Right lobe of liver (tissue), 4 donors: ENCODE measurements around the gene DTL.

ENCODE experiments used
- POLR2A ChIP-seq: fragments of 450-650 bp; IDR thresholded peaks from one replicate; pipeline ENCODE4 v1.6.1; 2017; ENCODE audit warnings: antibody characterized with exemption, mild to moderate bottlenecking
- TF ChIP-seq, protein P1 (sequence below), 4 donors: fragments of 200-600 bp in 3 of 4; fragments of 450-650 bp in 1 of 4; IDR thresholded peaks; one replicate each; pipeline versions ENCODE4 v1.5.1 to v1.8.0; 2016 to 2022; ENCODE audit warnings: antibody characterized with exemption in 4 of 4, mild to moderate bottlenecking in 2 of 4
- donor health status: DM: no; HTN: no; CAD: no.
- donor health status: DM: no; HTN: no; CAD: no.
- donor health status: DM: no; HTN: yes; CAD: no.

DNA sequence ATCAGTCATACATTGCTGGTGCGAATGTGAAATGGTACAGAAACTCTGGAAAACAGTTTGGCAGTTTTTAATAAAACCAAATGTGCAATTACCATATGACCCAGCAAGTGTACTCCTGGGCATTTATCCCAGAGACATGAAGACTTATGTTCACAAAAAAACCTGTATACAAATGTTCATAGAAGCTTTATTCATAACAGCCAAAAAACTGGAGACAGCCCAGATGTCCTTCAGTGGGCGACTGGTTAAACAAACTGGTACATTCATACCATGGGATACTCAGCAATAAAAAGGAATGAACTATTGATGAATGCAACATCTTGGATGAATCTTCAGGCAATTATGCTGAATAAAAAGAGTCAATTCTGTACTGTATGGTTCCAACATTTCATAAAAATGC is 97.8 kb downstream of the DTL start:
- TF ChIP-seq, protein P1, sequence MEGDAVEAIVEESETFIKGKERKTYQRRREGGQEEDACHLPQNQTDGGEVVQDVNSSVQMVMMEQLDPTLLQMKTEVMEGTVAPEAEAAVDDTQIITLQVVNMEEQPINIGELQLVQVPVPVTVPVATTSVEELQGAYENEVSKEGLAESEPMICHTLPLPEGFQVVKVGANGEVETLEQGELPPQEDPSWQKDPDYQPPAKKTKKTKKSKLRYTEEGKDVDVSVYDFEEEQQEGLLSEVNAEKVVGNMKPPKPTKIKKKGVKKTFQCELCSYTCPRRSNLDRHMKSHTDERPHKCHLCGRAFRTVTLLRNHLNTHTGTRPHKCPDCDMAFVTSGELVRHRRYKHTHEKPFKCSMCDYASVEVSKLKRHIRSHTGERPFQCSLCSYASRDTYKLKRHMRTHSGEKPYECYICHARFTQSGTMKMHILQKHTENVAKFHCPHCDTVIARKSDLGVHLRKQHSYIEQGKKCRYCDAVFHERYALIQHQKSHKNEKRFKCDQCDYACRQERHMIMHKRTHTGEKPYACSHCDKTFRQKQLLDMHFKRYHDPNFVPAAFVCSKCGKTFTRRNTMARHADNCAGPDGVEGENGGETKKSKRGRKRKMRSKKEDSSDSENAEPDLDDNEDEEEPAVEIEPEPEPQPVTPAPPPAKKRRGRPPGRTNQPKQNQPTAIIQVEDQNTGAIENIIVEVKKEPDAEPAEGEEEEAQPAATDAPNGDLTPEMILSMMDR (IDR thresholded peaks at IDR 0.05), result no peak
- TF ChIP-seq POLR2A, result no peak
